SJCRH30 (cell line): ENCODE results near the gene PLA2G4B. TPM values are rescaled to one million over a fixed set of nuclear protein-coding genes. Genes with fewer than 3 reads are reported as not detected.
"Not testable (repeated sequence)": the region's sequence is repeated elsewhere in the genome, so short reads cannot be mapped to it uniquely, and the experiment has no call there.

Experiments used
- DNase-seq, 2 experiments: peaks; one replicate each; pipeline ENCODE4 v3.0.0-alpha.2; 2015 to 2020
- H3K27ac ChIP-seq: fragments of 250-450 bp; sonication (Bioruptor Pico); 2 replicates; pipeline ENCODE4 v1.5.1; 2020; ENCODE audit warnings: mild to moderate bottlenecking, moderate library complexity
- H3K27me3 ChIP-seq: fragments of 250-450 bp; sonication (Bioruptor Pico); 2 replicates; pipeline ENCODE4 v1.5.1; 2020; ENCODE audit warnings: mild to moderate bottlenecking, moderate library complexity
- H3K36me3 ChIP-seq: fragments of 250-450 bp; sonication (Bioruptor Pico); 2 replicates; pipeline ENCODE4 v1.5.1; 2020; ENCODE audit warnings: mild to moderate bottlenecking, moderate library complexity
- H3K4me1 ChIP-seq: fragments of 250-450 bp; sonication (Bioruptor Pico); 2 replicates; pipeline ENCODE4 v1.5.1; 2020; ENCODE audit warnings: mild to moderate bottlenecking, moderate library complexity
- H3K4me3 ChIP-seq: fragments of 250-450 bp; sonication (Bioruptor Pico); 2 replicates; pipeline ENCODE4 v1.5.1; 2020; ENCODE audit warnings: mild to moderate bottlenecking, moderate library complexity
- H3K9me3 ChIP-seq: fragments of 250-450 bp; sonication (Bioruptor Pico); replicated peaks from 2 replicates; pipeline ENCODE4 v1.5.1; 2020; ENCODE audit warnings: mild to moderate bottlenecking, moderate library complexity
- total RNA-seq: library from RNA; depleted of rRNA; stranded (reverse); fragments of >200 nt; shearing (Covaris generic); gene quantifications from 2 replicates; pipeline ENCODE4 v1.2.3, GENCODE V29; 2014

Gene PLA2G4B
- total RNA-seq, 1 experiment from 2014 or later = 7.2 TPM

DNA sequence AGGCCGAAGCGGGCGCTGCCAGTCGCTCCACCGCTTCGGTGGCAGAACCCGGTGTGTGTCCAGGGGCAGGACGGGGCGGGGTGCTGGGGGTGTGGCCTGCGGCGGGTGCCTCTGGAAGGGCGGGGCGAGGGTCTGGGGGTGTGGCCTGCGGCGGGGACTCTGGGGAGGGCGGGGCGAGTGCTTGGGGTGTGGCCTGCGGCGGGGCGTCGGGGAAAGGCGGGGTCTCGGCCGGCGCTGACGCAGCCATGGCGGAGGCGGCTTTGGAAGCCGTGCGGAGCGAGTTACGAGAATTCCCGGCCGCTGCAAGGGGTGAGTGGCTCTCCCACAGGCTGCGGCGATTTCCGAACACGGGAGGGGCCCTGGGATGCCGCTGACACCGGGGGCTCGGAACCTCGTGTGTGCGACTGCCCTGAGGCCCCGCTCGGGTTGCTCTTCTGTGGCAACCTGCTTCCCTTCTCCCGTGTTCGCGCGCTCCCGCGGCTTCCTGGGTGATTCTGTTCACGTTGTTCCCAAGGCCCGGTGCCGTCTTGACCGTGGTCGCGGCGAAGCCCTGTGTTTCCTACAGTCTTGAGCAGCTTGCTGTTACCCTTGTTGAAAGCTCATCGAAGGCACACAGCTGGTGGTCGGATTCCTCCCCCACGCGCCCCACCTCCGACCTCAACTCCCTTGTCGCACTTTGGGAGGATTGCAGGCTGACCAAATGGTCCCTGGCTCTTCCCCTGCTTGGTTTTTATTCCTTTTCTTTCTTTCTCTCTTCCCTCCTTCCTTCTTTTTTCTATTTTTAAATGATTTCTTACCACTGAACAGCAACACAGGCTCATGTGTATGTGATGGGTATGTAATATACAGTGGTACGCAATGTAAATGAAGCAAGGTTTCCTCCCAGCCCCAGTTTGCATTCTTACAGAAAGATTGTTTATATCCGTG is 10.5 kb upstream of the PLA2G4B start, which contains the start of gene JMJD7:
TSS of gene JMJD7 (plus strand) at position 213 of the 927 bp plus-strand sequence. CDS start at position 246, 33 bp downstream.
- Histone ChIP-seq H3K36me3 (no peaks in the 10 kb centered on the region; the same call in none of the 2 replicates), H3K4me1 (no peaks in the 10 kb centered on the region; the same call in 1 of the 2 replicates), H3K27ac (peak within 1 kb of the TSS; percentile 53), H3K4me3 (peak within 1 kb of the TSS; percentile 97), H3K27me3 (no peaks in the 10 kb centered on the region), H3K9me3 (no peaks in the 10 kb centered on the region)
- peak; percentile 91 to 93 for DNase-seq

DNA sequence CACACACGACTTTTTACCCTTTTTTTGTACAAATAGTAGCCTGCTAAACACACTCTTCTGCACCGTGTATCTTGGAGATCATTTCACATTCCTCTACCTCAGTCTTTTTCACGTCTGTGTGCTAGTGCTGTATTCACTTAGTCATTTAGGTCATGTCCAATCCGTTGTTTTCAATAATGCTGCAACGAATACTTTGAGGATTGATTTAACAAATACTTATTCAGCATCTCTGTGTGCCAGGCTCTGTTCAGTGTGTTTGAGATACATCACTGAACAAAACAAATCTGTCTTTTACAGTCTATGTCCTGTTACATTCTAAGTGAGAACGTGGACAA is 9.9 kb upstream of the PLA2G4B start:
- H3K4me3 ChIP-seq = peak overlapping the region; percentile 97
- H3K36me3 ChIP-seq = no peaks in the 10 kb centered on the region; the same call in none of the 2 replicates
- no peaks in the 10 kb centered on the region; the same call in 1 of the 2 replicates for H3K4me1 ChIP-seq
- DNase-seq = no peak
- H3K27me3 ChIP-seq = no peaks in the 10 kb centered on the region
- no peak overlapping the region; the same call in 1 of the 2 replicates for H3K27ac ChIP-seq
- H3K9me3 ChIP-seq = no peaks in the 10 kb centered on the region

DNA sequence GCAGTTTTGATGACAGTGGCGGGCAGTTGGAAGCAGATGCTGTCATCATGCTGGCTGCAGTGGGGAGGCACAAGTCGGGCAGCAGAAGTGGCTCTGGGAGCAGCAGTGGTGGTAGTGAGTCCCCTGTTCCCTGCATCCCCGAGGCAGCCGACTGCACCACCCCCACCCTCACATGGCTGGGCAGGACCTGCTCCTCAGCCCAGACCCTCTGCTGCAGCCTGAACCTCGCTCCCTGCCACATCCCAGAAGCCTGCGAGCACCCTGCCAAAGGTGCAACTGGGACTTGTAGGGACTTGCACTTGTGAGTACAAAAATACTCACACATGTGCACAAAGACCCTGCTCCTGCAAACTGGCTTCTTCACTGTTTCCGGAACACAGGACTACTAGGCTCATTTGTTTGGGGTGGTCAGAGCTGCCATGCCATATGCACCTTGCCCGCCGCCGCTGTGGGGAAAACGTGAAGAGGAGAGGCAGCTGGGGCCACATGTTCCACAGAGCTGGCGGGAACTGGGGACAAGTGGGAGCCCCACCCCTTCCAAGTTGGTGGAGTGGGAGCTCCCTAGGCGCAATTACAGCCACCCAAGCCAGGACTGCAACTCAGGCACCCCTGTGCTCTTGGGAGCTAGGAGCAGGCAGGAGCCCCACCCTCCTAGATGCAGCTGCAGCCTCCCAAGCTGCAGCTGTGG is 8.5 kb upstream of the PLA2G4B start:
- DNase-seq = no peak
- H3K9me3 ChIP-seq = no peaks in the 10 kb centered on the region

DNA sequence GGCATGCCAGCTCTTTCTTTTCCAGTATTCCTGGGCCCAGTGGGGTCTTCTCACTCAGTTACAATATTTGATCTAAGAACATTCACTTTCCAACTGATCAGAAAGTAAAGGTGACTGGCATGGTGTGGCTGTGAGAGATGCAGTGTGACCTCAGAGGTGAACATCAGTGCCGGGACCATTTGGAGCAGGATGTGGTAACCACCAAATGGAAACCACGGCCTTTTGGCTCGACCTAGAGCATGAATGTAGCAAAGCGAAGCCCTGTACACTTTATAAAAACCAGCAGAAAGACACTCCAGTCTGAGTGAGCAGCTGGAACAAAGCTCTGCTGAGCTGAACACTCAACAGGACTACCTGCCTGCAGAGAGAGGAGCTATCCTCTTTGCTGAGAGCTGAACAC is 7.4 kb upstream of the PLA2G4B start:
- not testable (repeated sequence) for H3K4me1 ChIP-seq, H3K4me3 ChIP-seq, H3K36me3 ChIP-seq, DNase-seq, H3K27ac ChIP-seq, H3K9me3 ChIP-seq, H3K27me3 ChIP-seq

More for the DNA sequence above, 8.5 kb upstream of the PLA2G4B start:
- H3K4me1 ChIP-seq = no peaks in the 10 kb centered on the region; the same call in 1 of the 2 replicates
- no peak overlapping the region for H3K4me3 ChIP-seq
- no peak overlapping the region for H3K27ac ChIP-seq
- H3K36me3 ChIP-seq = no peaks in the 10 kb centered on the region; the same call in none of the 2 replicates
- no peaks in the 10 kb centered on the region for H3K27me3 ChIP-seq

DNA sequence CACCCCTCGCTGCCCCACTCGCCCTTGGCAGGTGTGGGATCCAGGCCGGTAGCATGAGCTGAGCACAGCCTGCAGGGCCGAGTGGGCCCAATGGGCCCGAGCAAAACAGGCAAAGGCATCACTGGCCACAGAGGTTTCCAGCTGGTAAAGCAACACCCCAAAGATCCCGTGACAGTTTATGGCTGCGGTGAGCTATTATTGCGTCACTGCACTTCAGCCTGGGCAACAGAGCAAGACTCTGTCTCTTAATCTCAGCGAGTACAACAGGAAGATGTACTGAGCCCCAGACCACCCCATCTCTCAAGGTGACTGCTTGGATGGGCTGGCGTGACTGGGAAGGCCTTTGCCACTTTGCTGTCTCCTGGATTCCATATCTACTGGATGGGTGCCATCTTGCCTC is 6.4 kb upstream of the PLA2G4B start:
- peaks cover 8% of the 10 kb centered on the region for H3K4me1 ChIP-seq
- no peaks in the 10 kb centered on the region for H3K27me3 ChIP-seq
- no peak for DNase-seq
- no peaks in the 10 kb centered on the region for H3K9me3 ChIP-seq
- H3K27ac ChIP-seq = no peak overlapping the region
- H3K36me3 ChIP-seq = no peaks in the 10 kb centered on the region; the same call in none of the 2 replicates
- no peak overlapping the region for H3K4me3 ChIP-seq

DNA sequence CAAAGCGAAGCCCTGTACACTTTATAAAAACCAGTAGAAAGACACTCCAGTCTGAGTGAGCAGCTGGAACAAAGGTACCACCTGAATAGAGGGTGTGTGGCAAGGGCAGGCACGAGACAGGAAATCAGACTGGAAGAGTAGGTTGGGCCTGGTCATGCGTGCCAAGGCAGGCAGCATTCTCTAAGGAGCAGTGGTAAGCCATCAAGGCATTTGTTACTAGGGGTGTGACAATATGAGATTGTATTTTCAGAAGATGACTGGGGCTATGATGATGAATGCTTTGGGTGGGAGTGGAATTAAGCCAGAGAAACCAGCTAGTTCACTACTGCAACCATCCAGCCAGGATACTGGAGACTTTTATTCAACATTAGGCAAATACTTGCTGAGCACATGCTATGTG is 5.8 kb upstream of the PLA2G4B start:
- H3K4me1 ChIP-seq = peaks cover 8% of the 10 kb centered on the region
- no peaks in the 10 kb centered on the region for H3K27me3 ChIP-seq
- no peaks in the 10 kb centered on the region for H3K9me3 ChIP-seq
- H3K27ac ChIP-seq = no peak overlapping the region
- no peak overlapping the region for H3K4me3 ChIP-seq
- DNase-seq = no peak
- no peaks in the 10 kb centered on the region; the same call in none of the 2 replicates for H3K36me3 ChIP-seq

DNA sequence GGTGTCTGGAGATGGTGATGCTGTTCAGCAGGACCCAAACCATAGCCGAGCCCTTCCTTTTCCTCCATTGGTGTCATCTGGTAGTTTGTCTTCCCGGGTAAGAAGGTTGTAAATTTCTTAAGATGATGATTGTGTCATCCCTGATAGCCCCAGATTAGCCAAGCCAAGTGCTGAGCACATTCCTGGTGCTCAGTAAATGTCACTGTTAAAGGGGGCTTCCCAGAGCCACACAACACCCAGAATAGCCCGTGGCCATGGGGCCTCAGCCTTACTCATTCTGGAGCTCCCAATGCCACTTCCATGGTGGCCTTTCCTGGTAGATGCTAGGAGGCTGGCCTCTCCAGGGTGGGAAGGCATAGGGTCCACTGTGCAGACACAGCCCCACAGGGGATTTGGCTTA is 4.6 kb upstream of the PLA2G4B start:
- Histone ChIP-seq H3K36me3 (no peaks in the 10 kb centered on the region; the same call in none of the 2 replicates), H3K4me3 (no peak overlapping the region), H3K27me3 (no peaks in the 10 kb centered on the region), H3K9me3 (no peaks in the 10 kb centered on the region), H3K4me1 (peaks cover 8% of the 10 kb centered on the region), H3K27ac (no peak overlapping the region)
- DNase-seq = no peak

DNA sequence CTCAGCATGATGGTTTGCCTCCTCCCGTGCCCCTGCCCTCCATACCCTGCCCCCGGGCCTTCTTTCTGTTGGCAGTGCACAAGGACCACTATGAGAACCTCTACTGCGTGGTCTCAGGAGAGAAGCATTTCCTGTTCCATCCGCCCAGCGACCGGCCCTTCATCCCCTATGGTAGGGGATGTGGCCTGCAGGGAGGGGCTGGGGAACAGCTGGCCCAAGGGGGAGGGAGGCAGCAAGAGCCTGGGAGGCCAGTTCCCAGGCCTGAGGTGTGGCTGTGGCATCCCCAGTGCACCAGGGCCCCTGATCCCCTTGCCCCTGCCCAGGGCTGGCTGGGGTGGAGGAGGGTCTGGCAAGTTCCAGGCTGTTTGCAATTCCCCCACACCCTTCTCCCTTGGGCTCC is 2.6 kb upstream of the PLA2G4B start:
- Histone ChIP-seq H3K27me3 (no peaks in the 10 kb centered on the region), H3K27ac (no peak overlapping the region), H3K9me3 (no peaks in the 10 kb centered on the region), H3K36me3 (no peaks in the 10 kb centered on the region; the same call in 1 of the 2 replicates), H3K4me3 (no peak overlapping the region), H3K4me1 (peaks cover 8% of the 10 kb centered on the region)
- DNase-seq = peak; percentile 68 to 72

DNA sequence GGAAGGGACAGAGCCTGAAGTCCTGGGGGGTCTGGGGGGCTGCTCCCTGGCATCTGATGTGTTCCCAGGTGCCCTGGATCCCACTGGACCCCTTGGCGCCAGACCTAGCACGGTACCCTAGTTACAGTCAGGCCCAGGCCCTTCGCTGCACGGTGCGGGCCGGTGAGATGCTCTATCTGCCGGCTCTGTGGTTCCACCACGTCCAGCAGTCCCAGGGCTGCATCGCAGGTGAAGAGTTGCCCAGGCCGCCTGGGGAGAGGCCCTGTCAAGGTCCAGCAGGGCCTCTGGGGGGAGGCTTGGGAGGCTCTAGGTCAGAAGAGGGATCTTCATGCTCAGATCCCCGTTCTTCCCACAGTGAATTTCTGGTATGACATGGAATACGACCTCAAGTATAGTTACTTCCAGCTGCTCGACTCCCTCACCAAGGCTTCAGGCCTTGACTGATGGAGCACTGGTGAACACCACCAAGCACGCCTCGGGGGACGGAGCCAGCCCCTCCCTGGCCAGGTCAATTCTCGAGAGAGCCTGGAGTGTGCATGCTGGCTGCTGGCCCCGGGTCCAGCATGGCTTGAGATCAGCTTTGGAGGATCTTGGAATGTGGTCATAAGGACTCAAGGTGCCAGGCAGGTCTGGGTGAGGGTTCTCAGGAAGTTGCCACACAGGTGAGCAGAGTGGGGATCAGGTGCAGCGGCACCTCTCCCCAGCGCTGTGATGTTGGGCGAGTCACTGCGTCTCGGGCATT is 1.8 kb upstream of the PLA2G4B start:
- H3K9me3 ChIP-seq = no peaks in the 10 kb centered on the region
- H3K4me1 ChIP-seq = peaks cover 8% of the 10 kb centered on the region
- H3K36me3 ChIP-seq = no peaks in the 10 kb centered on the region; the same call in 1 of the 2 replicates
- H3K27ac ChIP-seq = no peak overlapping the region
- H3K27me3 ChIP-seq = no peaks in the 10 kb centered on the region
- no peak overlapping the region for H3K4me3 ChIP-seq
- no peak for DNase-seq

DNA sequence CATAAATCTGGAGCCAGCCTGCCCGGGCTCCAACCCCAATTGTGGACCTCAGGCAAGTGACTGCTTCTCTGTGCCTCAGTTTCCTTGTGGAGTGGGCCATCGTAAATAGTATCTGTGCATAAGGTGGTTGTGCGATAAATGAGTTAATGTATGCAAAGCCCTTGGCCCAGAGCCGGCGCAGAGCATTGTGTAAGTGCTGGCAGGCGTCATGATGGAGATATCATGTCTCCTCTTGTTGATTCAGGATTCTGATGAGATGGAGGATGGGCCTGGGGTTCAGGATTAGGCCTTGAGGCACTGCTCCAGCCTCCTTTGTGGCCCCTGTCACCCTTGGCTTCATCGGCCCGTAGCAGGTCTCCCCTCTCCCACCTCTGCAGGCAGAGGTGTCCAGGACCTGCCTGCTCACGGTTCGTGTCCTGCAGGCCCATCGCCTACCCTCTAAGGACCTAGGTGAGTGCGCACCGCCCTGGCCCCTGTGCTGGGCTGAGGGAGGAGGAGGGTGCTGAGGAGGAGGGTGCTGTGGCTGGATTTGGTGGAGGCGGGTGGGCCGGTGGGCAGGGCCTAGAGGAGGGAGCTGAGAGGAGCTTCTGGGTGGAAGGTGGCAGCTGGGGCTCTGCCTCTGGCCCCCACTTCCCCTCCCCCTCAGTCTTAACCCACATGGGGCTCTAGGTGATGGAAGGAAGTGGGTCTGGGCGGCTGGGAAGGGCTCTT is 1.3 kb downstream of the PLA2G4B start:
- Histone ChIP-seq H3K4me1 (peaks cover 8% of the 10 kb centered on the region), H3K9me3 (no peaks in the 10 kb centered on the region), H3K4me3 (no peak overlapping the region), H3K27ac (no peak overlapping the region), H3K27me3 (no peaks in the 10 kb centered on the region), H3K36me3 (no peaks in the 10 kb centered on the region; the same call in 1 of the 2 replicates)
- DNase-seq = no peak

DNA sequence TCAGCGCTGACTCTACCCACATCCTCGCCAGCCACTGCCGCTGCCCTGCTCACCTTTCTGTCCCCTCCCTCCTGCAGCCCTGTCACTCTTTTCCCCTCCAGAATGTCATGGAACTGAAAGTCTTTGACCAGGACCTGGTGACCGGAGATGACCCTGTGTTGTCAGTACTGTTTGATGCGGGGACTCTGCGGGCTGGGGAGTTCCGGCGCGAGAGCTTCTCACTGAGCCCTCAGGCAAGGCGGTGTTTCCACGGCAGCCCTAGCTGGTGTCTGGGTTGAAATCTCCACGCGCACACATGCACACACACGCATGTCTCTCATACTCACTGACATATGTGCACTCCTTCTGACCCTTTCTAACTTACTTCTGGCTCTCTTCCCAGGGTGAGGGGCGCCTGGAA is 2.0 kb downstream of the PLA2G4B start:
- H3K27me3 ChIP-seq = no peaks in the 10 kb centered on the region
- H3K9me3 ChIP-seq = no peaks in the 10 kb centered on the region
- H3K27ac ChIP-seq = no peak overlapping the region
- no peak overlapping the region for H3K4me3 ChIP-seq
- no peaks in the 10 kb centered on the region; the same call in 1 of the 2 replicates for H3K36me3 ChIP-seq
- DNase-seq = no peak
- H3K4me1 ChIP-seq = peaks cover 7% of the 10 kb centered on the region

DNA sequence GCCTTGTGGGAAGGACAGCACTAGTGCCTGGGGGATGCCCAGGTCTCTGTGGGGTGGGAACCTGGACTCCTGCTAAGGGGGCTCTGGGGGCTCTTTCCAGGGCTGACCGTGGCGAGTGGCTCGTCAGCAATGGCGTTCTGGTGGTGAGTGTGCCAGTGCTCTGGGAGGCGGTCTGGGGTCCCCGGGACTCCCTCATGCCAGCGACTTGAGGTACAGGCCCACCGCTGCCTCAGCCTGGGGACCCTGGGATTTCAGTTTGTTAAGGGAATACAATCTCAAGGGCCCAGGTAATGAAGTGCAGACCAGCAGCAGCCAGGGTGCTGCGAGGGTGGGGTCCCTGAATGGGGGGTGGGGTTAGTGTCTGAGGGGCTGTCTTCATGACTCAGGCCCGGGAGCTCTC is 2.5 kb downstream of the PLA2G4B start:
- no peak overlapping the region for H3K27ac ChIP-seq
- no peaks in the 10 kb centered on the region for H3K27me3 ChIP-seq
- H3K4me3 ChIP-seq = no peak overlapping the region
- H3K9me3 ChIP-seq = no peaks in the 10 kb centered on the region
- peaks cover under 1% of the 10 kb centered on the region for H3K36me3 ChIP-seq
- no peak for DNase-seq
- H3K4me1 ChIP-seq = peaks cover 4% of the 10 kb centered on the region

DNA sequence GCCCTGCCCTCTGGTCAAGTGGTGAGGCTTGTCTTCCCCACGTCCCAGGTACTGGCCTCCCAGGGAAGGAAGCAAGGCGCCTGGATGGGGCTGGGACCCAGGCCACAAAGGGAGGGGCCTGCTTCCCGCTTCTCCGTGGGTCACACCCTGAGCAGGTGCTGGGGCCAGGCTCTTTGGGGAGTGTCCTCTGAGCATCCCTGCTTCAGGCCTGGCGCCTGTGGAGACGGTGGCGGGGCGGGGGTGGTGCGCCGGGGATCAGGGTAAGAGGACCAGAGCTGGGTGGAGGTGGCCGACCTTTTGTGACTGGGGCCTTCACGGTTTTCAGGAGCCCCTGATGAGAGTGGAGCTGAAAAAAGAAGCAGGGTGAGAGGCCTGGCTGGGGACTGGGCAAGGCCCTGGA is 3.6 kb downstream of the PLA2G4B start:
- Histone ChIP-seq H3K4me1 (no peaks in the 10 kb centered on the region), H3K9me3 (no peaks in the 10 kb centered on the region), H3K4me3 (no peak overlapping the region), H3K36me3 (peaks cover 3% of the 10 kb centered on the region), H3K27me3 (no peaks in the 10 kb centered on the region), H3K27ac (no peak overlapping the region)
- DNase-seq = no peak

DNA sequence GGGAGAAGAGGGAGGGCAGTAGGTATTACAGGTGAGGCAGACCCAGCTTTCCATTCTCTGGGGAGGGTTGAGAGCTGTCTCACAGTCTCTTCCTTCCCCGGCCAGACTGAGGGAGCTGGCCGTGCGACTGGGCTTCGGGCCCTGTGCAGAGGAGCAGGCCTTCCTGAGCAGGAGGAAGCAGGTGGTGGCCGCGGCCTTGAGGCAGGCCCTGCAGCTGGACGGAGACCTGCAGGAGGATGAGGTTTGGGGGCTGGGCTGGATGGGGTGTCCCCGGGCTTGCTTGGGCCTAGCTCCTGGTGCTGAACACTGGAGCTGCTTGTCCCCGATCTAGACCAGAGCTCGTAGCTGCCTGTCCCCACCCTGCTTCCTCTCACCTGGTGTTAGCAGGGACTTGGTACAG is 4.9 kb downstream of the PLA2G4B start:
- Histone ChIP-seq H3K4me3 (no peak overlapping the region), H3K36me3 (peaks cover 3% of the 10 kb centered on the region), H3K9me3 (no peaks in the 10 kb centered on the region), H3K4me1 (no peaks in the 10 kb centered on the region), H3K27me3 (no peaks in the 10 kb centered on the region), H3K27ac (no peak overlapping the region)
- no peak for DNase-seq
